GM19324 (cell line): ENCODE data around the gene TTC9B.
A peak's percentile ranks its signal among the peaks of the same experiment; 100 is the strongest.

Experiments
- ATAC-seq: cut with Tn5 transposase; IDR thresholded peaks from one replicate; pipeline ENCODE4 v1.9.1; 2021; ENCODE audit warnings: mild to moderate bottlenecking, moderate library complexity; ENCODE audit not compliant: unreplicated experiment, low FRiP score

Gene TTC9B

DNA sequence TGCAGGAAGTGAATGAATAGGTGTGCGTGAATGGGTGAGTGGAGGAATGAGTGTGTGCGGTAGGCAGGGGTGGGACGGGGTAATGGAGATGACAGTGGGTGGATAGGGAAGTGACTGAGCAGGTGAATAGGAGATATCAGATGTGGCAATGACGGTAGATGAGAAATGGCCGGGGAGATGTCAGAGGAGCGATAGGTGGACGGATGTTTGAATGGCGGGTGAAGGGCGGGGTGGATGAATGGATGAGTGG lies 1.5 kb downstream of the TTC9B start:
- no peak for ATAC-seq

DNA sequence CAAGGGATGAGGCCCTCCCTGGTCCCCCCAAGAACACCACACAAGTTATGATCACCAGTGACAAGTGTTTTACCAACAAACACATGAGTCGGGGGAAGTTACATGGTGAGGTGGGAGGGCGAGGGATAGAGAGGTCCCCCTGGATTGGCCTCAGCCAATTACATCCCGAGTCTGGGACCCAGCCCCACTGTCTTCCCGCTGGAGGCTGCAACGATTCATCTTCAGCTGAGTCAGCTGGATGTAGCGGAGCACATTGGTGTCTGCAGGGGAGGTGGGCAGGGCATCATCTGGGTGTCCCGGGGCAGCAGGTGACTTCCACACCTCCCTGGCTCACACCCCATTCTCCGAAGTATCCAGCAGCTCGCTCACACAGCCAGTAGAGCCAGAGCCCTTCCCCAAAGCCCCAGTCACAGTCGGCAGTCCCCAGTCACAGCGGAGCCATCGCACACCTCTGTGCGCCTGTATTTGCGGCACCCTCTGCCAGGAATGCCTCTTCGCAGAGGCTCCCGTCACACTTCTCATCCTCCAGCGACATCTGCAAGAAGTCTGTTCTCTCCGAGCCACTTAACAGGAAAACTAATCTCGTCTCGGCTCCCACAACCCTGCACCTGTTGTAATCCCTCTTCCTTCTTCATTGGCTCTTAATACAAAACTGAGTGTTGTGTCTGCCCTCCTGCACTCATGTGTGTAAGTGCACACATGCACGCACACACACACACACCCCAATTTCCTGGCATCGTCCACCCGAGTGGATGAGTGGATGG lies 2.0 kb downstream of the TTC9B start:
- ATAC-seq: no peak

DNA sequence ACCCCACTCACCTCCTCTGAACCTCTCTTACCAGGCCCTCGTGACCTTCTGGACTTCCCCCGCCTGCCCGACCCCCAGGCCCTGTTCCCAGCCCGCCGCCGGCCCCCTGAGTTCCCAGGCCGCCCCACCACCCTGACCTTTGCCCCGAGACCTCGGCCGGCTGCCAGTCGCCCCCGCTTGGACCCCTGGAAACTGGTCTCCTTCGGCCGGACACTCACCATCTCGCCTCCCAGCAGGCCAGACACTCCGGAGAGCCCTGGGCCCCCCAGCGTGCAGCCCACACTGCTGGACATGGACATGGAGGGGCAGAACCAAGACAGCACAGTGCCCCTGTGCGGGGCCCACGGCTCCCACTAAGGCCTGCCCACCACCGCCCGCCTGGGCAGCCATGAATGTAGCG lies 3.2 kb downstream of the TTC9B start:
- no peak for ATAC-seq

DNA sequence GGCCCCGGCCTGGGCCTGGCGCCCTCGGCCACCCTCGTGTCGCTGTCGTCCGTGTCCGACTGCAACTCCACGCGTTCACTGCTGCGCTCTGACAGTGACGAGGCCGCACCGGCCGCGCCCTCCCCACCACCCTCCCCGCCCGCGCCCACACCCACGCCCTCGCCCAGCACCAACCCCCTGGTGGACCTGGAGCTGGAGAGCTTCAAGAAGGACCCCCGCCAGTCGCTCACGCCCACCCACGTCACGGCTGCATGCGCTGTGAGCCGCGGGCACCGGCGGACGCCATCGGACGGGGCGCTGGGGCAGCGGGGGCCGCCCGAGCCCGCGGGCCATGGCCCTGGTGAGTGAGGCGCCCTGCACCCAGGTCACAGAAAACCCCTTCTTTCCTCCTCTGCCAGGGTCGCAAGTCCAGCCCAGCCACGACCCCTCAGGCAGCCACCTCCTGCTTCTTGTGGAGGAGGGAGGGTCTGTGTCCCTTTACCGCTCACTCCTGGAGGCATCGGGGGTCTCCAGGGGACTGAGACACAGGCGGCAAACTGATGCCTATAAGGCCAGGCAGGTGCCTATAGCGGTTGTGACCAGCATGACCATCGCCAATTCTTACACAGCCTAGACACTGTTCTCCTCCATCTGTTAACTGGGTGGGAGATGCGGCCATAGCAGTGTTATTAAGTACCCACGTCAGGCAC lies 4.2 kb downstream of the TTC9B start:
- no peak for ATAC-seq

DNA sequence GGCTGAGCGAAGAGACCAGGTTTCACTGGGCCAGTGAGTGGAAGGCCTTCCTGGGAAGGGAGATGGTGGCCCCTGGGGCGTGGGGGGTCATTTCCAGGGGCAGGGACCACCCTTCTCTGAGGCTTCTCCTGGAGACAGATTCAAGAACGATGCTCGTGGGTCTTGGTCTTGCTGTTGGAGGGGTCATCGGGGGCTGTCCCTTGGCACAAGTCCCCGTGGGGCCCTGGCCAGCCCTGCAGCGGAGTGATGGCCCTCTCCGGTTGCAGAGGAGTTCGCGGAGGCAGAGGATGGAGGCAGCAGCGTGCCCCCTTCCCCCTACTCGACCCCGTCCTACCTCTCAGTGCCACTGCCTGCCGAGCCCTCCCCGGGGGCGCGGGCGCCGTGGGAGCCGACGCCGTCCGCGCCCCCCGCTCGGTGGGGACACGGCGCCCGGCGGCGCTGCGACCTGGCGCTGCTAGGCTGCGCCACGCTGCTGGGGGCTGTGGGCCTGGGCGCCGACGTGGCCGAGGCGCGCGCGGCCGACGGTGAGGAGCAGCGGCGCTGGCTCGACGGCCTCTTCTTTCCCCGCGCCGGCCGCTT lies 4.8 kb downstream of the TTC9B start:
- no peak for ATAC-seq

DNA sequence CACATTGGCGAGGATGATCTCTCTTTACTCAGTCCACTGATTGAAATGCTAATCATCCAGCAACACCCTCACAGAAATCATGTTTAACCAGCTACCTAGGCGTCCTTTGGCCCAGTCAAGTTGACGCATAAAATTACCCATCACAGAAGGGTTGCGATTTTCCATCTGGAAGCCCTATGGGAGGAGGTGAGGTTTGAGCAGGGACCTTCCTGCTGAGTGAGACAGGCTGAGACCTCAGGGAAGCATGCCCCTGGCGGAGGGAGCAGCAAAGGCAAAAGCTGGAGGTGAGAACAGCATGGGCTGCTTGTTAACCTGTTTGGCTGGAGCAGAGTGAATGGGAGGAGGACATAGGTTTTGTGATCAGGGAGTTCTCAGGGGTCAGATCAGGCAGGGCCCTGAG lies 7.3 kb downstream of the TTC9B start:
- no peak for ATAC-seq

DNA sequence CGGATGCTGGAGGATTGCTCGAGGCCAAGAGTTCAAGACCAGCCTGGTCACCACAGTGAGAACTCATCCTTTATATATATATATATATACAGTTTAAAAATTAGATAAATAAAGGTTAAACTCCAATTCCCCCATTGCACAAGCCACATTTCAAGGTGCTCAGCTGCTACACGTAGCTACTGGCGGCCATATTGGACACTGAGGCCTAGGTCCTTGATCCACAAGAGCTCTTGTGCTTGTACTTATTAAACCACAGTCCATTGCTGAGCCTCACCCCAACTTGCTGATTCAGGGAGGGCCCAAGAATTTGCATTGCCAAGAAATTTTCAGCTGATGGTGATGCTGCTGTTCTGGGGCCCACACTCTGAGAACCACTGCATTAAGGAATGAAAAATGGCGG lies 9.6 kb downstream of the TTC9B start:
- ATAC-seq: no peak

DNA sequence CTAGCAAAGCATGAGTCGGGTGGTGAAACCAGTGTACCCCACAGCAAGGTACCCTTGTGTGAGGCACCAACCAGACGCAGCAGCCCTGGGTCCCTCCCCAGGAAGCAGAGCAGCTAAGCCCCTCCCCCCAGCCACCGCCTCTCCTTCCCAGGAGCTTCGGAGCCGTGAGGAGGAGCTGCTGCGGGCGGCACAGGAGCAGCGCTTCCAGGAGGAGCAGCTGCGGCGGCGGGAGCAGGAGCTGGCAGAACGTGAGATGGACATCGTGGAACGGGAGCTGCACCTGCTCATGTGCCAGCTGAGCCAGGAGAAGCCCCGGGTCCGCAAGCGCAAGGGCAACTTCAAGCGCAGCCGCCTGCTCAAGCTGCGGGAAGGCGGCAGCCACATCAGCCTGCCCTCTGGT lies 12.4 kb downstream of the TTC9B start:
- ATAC-seq: no peak

DNA sequence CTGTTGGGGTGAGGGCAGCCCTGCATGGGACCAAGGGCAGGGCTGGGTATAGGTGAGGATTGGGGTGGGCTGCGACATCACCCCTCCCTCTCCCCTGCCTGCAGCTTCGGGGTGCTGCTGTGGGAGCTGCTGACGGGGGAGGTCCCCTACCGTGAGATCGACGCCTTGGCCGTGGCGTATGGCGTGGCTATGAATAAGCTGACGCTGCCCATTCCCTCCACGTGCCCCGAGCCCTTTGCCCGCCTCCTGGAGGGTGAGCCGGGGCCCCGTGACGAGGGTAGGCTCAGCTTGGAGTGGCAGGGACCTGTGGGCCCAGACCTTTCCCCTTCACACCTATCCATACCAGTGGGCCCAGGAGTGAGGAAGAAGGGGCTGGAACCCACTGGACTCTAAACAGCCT lies 13.8 kb downstream of the TTC9B start:
- ATAC-seq: no peak

DNA sequence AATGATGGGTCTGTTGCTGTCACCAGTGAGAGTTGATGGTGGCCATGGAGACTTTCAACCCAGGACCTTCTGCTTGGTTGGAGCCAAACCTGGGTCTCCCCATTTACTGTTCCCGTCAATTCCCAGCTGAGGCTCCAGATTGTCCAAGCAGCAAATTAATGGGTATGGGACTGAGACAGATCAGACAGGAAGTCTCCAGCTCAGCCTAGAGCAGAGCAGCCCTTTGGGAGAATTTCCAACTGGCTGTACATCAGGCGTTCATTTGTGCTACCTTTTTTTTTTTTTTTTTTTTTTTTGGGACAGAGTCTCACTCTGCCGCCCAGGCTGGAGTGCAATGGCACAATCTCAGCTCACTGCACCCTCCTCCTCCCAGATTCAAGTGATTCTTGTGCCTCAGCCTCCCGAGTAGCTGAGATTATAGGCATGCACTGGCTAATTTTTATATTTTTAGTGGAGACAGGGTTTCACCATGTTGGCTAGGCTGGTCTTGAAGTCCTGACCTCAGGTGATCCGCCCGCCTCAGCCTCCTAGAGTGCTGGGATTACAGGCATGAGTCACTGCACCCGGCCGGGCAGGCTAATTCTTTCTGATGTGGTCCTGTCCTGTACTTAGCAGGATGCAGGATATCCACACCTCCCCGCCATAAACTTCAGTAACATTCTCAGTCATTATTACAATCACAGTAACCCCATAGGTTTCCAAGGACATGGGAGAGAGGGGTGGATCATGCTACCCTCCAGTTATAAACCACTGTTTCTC lies 17.7 kb downstream of the TTC9B start:
- no peak for ATAC-seq

DNA sequence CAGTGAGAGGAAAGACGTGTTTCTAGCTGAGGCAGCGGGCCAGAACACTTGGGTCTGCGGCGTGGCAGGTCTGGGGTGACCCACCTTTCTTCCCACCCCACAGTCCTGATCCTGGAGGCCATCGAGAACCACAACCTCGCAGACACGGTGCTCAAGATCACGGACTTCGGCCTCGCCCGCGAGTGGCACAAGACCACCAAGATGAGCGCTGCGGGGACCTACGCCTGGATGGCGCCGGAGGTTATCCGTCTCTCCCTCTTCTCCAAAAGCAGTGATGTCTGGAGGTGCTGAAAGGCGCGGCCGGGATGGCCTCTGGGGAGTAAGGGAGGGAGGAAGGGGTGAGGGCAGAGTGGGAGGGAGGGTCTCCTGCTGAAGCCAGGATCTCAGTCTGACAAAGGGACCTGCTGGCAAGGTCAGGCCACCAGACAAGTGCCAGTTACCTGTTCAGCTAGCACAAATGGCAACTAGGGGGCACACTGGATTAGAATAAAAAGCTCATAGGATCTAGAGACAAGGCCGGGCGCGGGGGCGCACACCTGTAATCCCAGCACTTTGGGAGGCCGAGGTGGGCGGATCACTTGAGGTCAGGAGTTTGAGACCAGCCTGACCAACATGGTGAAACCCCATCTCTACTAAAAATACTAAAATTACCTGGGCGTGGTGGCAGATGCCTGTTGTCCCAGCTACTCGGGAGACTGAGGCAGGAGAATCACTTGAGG lies 19.8 kb downstream of the TTC9B start:
- ATAC-seq: no peak

DNA sequence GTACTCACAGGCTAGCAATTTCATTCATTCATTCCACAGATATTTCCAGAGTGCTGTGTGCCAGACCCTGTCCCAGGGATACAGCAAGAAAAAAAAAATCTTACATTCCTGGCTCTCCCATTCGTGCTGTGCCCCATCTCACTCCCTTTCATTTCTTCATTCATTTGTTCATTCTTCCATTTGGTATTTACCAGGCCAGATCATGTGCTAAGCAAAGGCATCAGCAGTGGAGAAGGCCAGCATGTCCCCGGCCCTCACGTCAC lies 24.7 kb downstream of the TTC9B start:
- no peak for ATAC-seq

DNA sequence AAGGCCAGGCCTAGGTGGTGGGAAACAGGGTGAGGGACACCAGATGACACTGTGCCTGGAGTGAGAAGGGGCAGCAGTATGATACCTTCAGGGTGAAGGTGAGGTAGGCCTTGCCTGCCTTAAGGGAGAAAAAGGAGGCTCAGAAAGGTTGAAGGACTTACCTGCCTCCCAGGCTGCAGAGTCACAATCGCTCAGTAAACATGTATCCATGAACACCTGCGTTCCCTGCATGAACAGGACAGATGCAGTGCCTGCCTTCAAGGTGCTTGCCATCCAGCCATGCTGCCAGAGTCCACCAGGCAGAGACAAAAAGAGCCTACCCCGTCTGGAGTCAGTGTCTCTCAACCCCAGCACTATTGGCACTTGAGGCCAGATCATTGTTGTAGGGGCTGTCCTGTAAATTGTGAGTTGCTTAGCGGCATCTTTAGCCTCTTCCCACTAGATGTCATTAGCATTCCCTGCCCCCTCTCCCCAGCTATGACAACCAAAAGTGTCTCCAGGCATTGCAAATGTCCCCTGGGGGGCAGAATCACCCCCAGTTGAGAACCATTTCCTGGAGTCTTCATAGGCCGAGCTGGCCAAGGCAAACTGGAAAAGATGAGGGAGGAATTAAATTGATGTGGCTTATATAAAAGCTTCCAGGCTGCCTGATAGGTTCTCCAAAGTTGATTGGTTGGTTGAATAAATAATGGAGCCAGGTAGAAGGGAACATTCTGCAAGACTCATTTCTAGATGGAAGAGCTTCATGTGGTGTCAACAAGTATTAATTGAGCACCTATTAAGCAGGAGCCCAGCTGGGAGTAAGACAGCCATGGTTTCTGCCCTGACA lies 25.2 kb downstream of the TTC9B start:
- ATAC-seq: no peak

DNA sequence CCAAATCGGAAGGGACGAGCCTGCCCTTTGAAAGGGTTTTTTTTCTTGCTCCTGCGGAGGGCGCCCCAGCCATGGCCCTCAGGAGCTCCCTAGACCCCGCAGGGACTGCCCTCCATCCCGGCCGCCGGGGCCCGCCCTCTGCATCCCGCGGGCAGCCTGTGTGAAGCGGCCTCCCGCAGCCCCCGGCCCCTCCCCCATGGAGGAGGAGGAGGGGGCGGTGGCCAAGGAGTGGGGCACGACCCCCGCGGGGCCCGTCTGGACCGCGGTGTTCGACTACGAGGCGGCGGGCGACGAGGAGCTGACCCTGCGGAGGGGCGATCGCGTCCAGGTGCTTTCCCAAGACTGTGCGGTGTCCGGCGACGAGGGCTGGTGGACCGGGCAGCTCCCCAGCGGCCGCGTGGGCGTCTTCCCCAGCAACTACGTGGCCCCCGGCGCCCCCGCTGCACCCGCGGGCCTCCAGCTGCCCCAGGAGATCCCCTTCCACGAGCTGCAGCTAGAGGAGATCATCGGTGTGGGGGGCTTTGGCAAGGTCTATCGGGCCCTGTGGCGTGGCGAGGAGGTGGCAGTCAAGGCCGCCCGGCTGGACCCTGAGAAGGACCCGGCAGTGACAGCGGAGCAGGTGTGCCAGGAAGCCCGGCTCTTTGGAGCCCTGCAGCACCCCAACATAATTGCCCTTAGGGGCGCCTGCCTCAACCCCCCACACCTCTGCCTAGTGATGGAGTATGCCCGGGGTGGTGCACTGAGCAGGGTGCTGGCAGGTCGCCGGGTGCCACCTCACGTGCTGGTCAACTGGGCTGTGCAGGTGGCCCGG lies 26.1 kb downstream of the TTC9B start:
- peak; percentile 17 for ATAC-seq

DNA sequence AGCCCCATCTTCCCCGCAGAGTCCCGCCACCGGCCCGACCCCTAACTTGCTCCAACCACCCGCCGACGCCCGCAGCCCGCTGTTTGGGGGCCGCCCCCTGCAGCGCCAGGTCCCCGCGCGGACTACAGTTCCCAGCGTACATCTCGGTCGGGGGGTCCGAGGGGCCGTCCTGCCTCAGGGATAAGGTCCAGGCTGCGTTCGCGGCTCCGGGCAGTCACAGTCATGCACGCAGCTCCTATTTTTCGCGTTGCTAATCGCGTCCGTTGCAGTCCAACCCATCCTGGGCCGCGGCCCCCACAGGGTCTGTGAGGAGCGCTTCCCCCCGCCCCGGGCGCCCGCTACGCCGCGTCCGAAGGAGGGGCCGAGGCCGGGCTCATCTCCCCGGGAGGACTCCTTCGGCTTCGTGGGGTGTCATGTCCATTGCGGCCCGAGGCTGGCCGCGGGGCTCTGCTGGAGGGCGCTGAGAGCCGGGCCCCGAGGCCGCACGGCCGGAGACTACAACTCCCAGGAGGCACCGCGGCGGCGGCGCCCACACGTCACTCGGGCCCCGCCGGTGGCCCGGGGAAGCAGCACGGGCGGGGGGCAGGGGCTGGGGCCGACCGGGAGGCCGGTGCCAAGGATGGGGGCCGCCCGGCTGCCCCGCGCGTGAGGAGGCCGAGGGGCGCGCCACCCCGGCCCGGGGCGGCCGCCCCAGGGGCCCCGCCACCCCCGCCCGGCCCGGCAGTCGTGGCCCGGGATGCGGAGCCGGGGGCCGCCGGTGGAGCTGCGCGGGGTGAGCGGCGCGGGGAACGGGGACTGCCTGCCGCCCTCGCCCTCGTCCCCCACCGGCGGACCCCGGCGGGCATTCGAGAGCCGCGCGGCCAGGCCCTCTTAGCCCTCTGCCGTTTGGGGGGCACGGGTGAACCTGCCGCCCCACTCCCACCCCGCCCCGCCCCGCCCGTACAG lies 27.0 kb downstream of the TTC9B start, which contains the start of gene MAP3K10:
MAP3K10 (plus strand) TSS at position 536 of the 945 bp plus-strand sequence. CDS start 606 bp downstream, outside the sequence.
- peak; percentile 81 for ATAC-seq

DNA sequence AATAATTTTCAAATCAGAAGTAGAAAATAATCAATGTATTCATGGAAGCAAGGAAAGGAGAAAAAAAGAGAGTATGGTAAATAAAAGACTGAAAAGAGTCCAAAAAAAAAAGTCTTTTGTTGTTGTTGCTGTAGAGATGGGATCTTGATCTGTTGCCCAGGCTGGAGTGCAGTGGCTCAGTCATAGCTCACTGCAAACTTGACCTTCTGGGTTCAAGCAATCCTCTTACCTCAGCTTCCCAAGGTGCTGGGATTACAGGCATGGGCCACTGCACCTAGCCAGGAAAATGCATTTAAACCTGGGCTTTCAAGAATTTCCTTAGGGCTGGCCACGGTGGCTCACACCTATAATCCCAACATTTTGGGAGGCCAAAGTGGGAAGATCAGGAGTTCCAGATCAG lies 33.9 kb downstream of the TTC9B start:
- no peak for ATAC-seq

DNA sequence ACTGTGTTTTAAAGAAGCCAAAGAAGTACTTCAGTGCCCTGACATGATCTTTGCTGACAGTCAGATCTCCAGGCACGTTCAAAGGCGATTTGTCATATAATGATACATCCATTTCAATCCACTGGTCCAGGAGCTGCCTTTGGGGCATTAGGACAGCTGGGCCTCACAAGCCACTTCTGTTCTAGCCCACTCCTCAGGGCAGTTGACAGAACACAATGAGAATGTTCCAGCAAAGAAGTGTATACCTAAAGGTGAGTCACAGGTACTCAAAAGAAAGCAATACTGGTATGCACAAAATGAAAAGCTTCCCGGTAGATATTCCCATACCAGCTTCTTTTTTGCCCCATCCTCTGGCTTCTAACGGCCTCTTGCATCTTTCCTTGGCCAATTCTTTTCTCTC lies 39.4 kb downstream of the TTC9B start:
- ATAC-seq: no peak
